NT2/D1 (cell line): Measurements from ENCODE around the gene PLBD2.

Experiments
- DNase-seq: peaks from one replicate; pipeline ENCODE4 v3.0.0-alpha.2; 2011; ENCODE audit warnings: low read depth, low spot score
- H3K27me3 ChIP-seq: 2 replicates; pipeline ENCODE4 v1.6.0; 2011; ENCODE audit warnings: mild to moderate bottlenecking; ENCODE audit not compliant: insufficient read length, insufficient read depth
- H3K36me3 ChIP-seq: 2 replicates; pipeline ENCODE4 v1.6.1; 2011; ENCODE audit warnings: mild to moderate bottlenecking, low read length, mixed read lengths; ENCODE audit not compliant: insufficient read depth, insufficient read length
- H3K4me1 ChIP-seq: 2 replicates; pipeline ENCODE4 v1.5.1; 2011; ENCODE audit not compliant: insufficient read depth, insufficient read length
- H3K4me3 ChIP-seq: 2 replicates; pipeline ENCODE4 v1.5.1; 2011; ENCODE audit warnings: low read depth; ENCODE audit not compliant: insufficient read length
- H3K9ac ChIP-seq: 2 replicates; pipeline ENCODE4 v1.6.0; 2011; ENCODE audit warnings: low read depth; ENCODE audit not compliant: insufficient read length
- H3K9me3 ChIP-seq: 2 replicates; pipeline ENCODE4 v1.5.1; 2011; ENCODE audit warnings: mild to moderate bottlenecking, low read length; ENCODE audit not compliant: insufficient read depth
- SUZ12 ChIP-seq: IDR thresholded peaks from 2 replicates; pipeline ENCODE4 v1.6.1; 2011; ENCODE audit not compliant: insufficient read length, insufficient read depth; ENCODE audit errors: extremely low read depth
- YY1 ChIP-seq: IDR thresholded peaks from 2 replicates; pipeline ENCODE4 v1.6.1; 2011; ENCODE audit not compliant: insufficient read length, insufficient read depth
- ZNF274 ChIP-seq: IDR thresholded peaks from 2 replicates; pipeline ENCODE4 v1.6.1; 2011; ENCODE audit warnings: mild to moderate bottlenecking, low read depth, low read length

PLBD2 gene

GRCh38 chr12:113391650-113392337, 33.4 kb downstream of the PLBD2 start:
- no peaks in the 10 kb centered on the region for H3K27me3 ChIP-seq
- peaks cover 2% of the 10 kb centered on the region for H3K4me1 ChIP-seq
- H3K9ac ChIP-seq = no peak overlapping the region
- no peak overlapping the region for H3K4me3 ChIP-seq
- TF ChIP-seq ZNF274 (no peak), SUZ12 (no peak), YY1 (no peak)
- H3K9me3 ChIP-seq = no peaks in the 10 kb centered on the region
- no peak for DNase-seq
- H3K36me3 ChIP-seq = peaks cover 38% of the 10 kb centered on the region

- Histone ChIP-seq H3K9ac (no peak overlapping the region), H3K4me3 (no peak overlapping the region), H3K4me1 (peaks cover 4% of the 10 kb centered on the region), H3K9me3 (no peaks in the 10 kb centered on the region), H3K27me3 (no peaks in the 10 kb centered on the region), H3K36me3 (peaks cover 30% of the 10 kb centered on the region)
- DNase-seq = no peak
- TF ChIP-seq SUZ12 = no peak
- TF ChIP-seq YY1 = no peak
- no peak for TF ChIP-seq ZNF274
These were observed 34.1 kb downstream of the PLBD2 start for GRCh38 chr12:113392520-113392919.

- no peaks in the 10 kb centered on the region for H3K27me3 ChIP-seq
- no peaks in the 10 kb centered on the region for H3K9me3 ChIP-seq
- no peak for TF ChIP-seq SUZ12
- TF ChIP-seq YY1 = no peak
- no peak for TF ChIP-seq ZNF274
- H3K36me3 ChIP-seq = peaks cover 27% of the 10 kb centered on the region
- no peak overlapping the region for H3K9ac ChIP-seq
- DNase-seq = peak; percentile 16
- no peak overlapping the region for H3K4me3 ChIP-seq
- H3K4me1 ChIP-seq = peaks cover 4% of the 10 kb centered on the region
These were observed 34.7 kb downstream of the PLBD2 start for GRCh38 chr12:113392988-113393579.

- Histone ChIP-seq H3K4me3 (no peak overlapping the region), H3K27me3 (no peaks in the 10 kb centered on the region), H3K36me3 (peaks cover 21% of the 10 kb centered on the region), H3K9me3 (no peaks in the 10 kb centered on the region), H3K4me1 (peaks cover 4% of the 10 kb centered on the region), H3K9ac (no peak overlapping the region)
- TF ChIP-seq SUZ12 (no peak), YY1 (no peak)
- no peak for DNase-seq
These were observed 35.4 kb downstream of the PLBD2 start for GRCh38 chr12:113393749-113394148.

- TF ChIP-seq YY1 (no peak), SUZ12 (no peak), ZNF274 (no peak)
- Histone ChIP-seq H3K4me1 (peaks cover 4% of the 10 kb centered on the region), H3K9me3 (no peaks in the 10 kb centered on the region), H3K27me3 (no peaks in the 10 kb centered on the region), H3K36me3 (peaks cover 14% of the 10 kb centered on the region), H3K9ac (no peak overlapping the region), H3K4me3 (no peak overlapping the region)
- no peak for DNase-seq
These were observed 36.7 kb downstream of the PLBD2 start for GRCh38 chr12:113395119-113395518.

- Histone ChIP-seq H3K4me3 (no peak overlapping the region), H3K9ac (no peak overlapping the region), H3K27me3 (no peaks in the 10 kb centered on the region), H3K9me3 (no peaks in the 10 kb centered on the region), H3K36me3 (peaks cover 5% of the 10 kb centered on the region), H3K4me1 (peaks cover 4% of the 10 kb centered on the region)
- TF ChIP-seq ZNF274 (no peak), YY1 (no peak), SUZ12 (no peak)
- no peak for DNase-seq
These were observed 37.8 kb downstream of the PLBD2 start for GRCh38 chr12:113396200-113396599.

GRCh38 chr12:113396828-113397496, 38.6 kb downstream of the PLBD2 start:
- H3K36me3 ChIP-seq = no peaks in the 10 kb centered on the region
- H3K9ac ChIP-seq = no peak overlapping the region
- DNase-seq = no peak
- no peak for TF ChIP-seq YY1
- no peak for TF ChIP-seq ZNF274
- TF ChIP-seq SUZ12 = no peak
- H3K4me1 ChIP-seq = peaks cover 10% of the 10 kb centered on the region
- H3K27me3 ChIP-seq = no peaks in the 10 kb centered on the region
- no peak overlapping the region for H3K4me3 ChIP-seq
- H3K9me3 ChIP-seq = no peaks in the 10 kb centered on the region
